HG02885 (cell line): ENCODE data around the gene ELANE.
A peak's percentile ranks its signal among the peaks of the same experiment; 100 is the strongest.
"Not testable (repeated sequence)": the region's sequence is repeated elsewhere in the genome, so short reads cannot be mapped to it uniquely, and the experiment has no call there.

Experiments used
- ATAC-seq: cut with Tn5 transposase; IDR thresholded peaks from one replicate; pipeline ENCODE4 v1.9.1; 2021; ENCODE audit warnings: mild to moderate bottlenecking; ENCODE audit not compliant: unreplicated experiment, poor library complexity

ELANE gene

DNA sequence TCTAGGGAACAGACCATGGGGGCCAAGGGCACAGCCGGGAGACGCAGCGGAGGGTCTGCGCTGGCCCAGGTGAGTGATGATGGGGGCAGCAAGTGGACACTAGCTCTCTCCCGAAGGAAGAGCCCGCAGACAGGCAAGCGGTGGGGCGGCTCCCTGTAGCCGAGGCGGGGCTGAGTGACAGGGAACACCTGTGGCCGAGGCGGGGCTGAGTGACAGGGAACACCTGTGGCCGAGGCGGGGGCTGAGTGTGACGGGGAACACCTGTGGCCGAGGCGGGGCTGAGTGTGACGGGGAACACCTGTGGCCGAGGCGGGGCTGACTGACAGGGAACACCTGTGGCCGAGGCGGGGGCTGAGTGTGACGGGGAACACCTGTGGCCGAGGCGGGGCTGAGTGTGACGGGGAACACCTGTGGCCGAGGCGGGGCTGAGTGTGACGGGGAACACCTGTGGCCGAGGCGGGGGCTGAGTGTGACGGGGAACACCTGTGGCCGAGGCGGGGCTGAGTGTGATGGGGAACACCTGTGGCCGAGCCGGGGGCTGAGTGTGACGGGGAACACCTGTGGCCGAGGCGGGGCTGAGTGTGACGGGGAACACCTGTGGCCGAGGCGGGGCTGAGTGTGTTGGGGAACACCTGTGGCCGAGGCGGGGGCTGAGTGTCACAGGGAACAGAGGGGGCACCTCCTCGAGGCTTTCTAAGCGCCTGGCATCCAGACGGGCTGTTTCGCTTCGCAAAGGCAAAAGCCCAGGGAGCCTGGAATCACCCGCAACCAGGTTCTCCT lies 39.5 kb downstream of the ELANE start:
- not testable (repeated sequence) for ATAC-seq

DNA sequence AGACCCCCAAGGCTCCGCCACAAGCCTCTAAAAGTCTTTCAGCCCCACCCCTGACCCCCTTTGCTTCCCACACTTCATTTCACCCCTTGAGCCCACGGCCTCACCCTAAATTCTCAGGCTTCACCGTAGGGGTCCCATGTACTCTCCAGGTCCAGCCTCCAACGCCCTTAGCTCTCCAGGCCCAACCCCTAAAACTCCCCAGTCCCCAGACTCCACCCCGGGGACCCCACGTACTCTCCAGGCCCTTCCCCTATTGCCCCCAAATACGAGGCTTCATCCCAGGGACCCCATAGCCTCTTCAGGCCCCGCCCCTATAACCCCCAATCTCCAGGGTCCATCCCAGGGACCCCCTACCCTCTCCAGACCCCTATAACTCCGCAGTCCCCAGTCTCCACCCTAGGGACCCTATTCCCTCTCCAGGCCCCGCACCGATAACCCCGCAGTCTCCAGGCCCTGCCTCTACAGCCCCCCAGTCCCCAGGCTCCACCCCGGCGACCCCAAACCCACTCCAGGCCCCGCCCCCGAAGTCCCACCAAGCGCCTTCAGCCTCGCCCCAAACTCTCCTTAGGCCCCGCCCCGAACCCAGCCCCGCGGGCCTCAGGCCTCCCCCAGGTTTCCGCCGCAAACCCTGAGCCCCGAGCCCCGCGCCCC lies 40.3 kb downstream of the ELANE start:
- ATAC-seq, result no peak

DNA sequence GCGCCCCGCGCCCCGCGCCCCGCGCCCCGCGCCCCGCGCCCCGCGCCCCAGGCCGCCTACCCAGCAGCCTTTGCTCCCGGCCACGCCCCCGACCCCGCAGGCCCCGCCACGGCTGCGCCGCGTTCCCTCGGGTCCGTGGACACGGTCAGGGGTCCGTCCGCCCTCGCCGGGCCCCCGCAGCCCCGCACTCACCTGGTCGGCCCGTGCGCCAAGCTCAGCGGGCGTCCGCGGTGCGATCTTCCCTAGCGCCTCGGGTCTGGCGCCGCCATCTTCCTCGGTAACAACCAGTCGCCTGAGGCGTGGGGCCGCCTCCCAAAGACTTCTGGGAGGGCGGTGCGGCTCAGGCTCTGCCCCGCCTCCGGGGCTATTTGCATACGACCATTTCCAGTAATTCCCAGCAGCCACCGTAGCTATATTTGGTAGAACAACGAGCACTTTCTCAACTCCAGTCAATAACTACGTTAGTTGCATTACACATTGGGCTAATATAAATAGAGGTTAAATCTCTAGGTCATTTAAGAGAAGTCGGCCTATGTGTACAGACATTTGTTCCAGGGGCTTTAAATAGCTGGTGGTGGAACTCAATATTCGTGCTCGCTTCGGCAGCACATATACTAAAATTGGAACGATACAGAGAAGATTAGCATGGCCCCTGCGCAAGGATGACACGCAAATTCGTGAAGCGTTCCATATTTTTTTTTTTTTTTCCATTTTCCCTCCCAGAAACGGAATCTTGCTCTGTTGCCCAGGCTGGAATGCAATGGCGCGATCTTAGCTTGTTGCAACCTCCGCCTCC lies 41.0 kb downstream of the ELANE start, which contains the start of the genes MED16 and RNU6-9:
MED16 (minus strand) TSS at position 294 of the 796 bp plus-strand sequence. CDS start 2,056 bp downstream, outside the sequence.
RNU6-9 (plus strand) TSS at position 591 of the 796 bp plus-strand sequence.
- peak; percentile 80 for ATAC-seq

DNA sequence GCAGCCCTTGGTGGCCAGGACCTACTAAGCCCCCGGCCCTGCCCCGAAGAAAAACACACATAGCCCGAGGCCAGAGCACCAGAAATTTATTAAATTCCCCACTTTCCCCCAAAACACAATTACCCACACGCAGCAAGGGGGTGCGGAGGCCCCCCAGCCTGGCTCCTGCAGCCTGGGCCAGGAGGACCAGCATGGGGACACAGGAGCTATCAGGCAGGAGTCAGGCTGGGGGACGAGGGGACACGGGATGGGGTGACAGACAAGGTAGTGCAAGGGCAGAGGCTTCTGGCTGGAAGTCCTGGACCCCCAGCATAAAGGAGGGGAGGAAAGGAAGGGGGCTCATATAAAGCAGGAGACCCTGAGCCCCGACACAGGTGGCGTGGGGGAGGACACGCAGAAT lies 44.3 kb downstream of the ELANE start:
- ATAC-seq, result no peak

DNA sequence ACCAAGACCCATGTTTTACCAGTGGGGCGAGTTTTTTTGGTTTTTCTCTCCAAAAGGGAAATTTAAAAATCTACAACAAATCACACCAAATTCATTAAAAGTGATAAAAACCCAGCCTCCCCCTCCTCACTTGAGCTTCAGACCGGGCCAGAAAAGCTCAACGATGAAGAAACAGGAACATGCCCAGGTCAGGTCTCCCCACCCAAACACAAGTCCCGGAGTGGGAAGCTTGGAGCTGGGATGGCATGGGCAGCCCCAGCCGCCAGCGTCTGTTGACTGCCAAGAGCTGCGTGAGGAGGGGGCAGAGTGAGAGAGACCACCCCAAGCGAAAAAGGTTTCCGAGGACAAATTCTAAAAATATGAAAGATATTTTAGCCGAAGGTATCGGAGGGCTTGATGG lies 44.9 kb downstream of the ELANE start:
- no peak for ATAC-seq

DNA sequence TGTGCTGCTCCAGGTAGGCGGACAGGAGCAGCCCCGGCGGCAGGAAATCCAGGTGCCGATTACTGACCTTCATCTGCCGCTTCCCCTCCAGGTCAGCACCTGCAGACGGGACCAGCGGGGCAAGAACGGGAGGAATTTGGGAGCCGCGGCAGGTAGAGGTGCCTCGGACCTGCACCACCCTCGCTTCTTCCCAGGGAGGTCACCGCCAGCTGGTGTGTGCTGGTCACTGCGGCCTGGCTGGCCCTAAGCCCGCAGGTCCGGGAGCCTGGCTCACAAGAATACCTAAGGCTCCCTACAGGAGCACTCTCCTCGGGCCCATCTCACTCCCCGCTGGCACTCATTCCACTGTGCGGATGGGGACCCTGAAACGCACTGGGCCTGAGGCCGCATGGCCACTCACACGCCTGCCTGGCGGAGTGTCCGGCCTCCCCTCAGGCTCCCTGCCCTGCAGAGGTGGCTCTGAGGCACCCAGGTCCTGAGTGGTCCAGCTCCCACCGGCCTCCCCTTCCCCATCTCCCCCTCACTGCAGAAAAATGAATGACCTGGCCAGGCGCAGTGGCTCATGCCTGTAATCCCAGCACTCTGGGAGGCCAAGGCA lies 45.4 kb downstream of the ELANE start:
- no peak for ATAC-seq

DNA sequence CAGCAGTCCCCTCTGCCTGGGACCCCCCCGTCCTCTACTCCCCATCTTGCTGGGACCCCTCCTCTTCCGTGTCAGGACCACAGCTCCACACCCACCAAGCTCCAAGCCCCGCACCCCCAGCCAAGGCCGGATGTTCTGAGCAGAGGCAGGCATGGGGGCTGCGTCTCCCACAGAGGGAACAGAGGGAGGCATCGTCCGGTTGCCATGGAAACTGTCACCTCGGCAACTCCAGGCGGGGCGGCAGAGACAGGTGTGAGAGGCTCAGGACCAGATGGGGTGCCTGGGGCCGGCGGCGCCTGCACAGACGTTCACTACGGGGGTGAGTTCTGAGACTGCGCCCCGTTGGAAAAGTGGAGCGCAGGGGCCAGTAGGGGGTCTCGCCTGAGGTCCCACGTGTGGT lies 46.6 kb downstream of the ELANE start:
- ATAC-seq, result no peak

DNA sequence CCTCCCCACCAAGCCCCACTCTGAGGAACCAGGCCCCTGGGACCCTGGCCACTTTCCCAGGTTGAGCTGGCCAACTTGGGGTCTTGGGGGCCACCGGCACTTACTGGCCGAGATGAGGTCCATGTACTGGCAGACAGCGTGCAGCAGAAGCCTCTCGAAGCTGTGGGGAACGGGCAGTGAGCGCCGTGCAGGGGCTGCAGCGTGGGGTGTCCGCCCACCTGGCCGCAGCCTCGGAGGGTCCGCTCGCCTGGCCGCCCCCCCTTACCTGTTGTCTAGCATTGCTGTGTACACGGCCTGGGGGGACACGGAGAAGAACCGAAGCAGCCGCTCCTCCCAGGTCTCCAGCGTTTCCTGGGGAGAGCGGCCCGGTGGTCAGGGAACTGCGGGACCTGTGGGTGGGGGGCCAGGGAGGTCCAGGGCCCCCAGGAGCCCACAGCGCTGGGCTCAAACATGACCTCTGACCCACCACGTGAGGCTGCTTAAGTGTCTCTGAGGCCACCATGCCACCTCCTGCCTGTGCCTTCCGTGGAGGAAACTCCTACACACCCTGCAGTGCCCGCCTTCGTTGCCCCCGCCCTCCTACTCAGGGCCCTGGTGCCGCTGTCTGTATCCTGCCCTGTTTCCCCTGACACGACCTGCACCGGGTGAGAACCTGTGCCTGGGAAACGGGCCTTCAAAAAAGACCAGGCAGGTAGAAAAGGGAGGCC lies 47.4 kb downstream of the ELANE start:
- no peak for ATAC-seq

DNA sequence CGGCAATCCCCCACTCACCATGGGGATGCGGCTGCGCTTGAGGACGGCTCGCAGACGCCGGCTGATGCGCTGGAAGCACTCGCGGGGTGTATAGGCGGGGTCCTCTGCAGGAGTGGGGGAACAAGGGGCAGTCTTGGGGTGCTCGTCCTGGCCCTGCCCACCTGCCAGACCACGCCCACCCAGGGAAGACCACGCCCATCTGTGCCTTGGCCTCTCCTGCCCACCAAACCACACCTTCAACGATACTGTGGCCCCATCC lies 47.9 kb downstream of the ELANE start:
- no peak for ATAC-seq

DNA sequence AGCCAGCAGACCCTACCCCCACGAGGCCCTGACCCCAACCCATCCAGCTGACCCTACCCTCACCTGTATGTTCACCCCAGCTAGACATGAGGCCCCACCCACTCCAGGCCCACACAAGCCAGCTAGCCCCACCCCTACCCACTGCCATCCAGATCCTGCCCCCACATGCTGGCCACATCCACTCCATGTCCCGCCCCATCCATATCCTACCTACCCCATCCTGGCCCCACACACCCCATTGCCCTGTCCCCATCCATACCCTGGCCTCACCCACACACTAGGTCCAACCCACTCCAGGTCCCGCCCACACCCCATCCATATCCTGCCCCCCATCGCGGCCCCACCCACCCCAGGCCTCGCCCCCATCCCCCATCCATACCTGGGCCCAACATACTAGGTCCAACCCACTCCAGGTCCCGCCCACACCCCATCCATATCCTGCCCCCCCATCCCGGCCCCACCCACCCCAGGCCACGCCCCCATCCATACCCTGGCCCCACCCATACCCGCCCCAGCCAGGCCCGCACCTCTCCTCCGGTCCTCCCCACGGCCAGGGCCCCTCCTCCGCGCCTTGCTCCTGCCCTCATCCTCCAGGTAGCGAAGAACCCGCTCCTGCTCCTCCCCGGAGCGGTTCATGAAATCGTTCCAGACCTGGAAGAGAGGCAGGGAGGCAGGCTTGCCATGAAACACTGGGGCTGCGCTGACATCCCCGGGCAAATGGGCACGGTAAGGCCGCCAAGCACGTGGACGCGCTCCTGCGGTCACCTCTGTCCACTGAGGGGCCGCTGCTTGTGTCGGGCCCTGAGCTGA lies 48.4 kb downstream of the ELANE start:
- no peak for ATAC-seq

DNA sequence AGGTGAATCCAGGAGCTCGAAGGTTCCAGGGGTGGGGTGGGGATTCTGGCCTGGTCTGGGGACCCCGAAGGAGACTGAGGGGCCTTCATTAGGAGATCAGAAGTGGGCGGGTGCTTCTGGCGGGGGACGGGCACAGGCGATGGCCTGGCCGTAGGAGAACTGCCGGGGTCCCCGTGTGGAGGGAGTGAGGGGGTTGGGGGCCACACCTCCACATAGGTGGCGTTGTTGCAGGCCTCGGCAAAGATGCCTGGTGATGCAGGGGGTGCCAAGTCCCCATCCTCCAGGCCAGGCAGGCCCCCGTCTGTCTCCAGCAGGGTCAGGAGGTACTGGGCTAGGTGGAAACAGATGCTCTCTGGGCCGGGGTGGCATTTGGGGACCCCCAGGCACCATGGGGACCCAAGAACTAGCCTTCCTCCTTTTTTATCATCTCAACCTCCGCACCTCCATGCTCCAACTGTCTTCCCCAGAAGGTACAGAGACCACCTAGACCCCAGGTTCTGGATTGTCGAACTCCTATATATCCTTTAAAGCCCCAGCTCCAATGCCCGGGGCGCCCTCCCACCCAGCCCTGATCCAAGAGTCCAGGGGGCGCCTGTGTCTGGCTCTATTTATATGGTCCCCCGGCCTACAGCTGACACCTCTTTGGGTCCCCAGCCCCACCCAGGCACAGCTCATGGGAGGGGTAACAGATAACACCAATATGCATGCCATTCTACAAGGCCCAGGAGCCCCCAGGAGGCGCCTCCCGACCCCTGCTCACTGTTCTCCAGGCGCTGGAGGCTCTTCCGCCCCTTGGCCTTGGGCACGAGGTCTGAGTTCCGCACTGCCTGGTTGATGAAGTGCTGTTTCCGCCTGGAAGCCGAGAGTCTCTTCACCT lies 49.4 kb downstream of the ELANE start:
- no peak for ATAC-seq

DNA sequence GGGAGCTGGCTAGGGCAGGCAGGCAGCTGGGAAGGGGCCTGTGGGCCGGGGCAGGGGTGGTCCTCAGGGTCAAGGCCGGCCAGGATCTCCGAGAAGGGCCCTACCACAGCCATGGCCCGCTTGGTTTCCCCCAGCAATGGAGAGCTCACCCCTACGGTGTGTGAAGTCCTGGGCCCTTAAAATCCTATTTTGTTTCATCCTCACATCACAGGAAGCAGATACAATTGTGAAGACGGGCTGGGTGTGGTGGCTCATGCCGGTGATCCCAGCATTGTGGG lies 49.9 kb downstream of the ELANE start:
- ATAC-seq, result no peak

DNA sequence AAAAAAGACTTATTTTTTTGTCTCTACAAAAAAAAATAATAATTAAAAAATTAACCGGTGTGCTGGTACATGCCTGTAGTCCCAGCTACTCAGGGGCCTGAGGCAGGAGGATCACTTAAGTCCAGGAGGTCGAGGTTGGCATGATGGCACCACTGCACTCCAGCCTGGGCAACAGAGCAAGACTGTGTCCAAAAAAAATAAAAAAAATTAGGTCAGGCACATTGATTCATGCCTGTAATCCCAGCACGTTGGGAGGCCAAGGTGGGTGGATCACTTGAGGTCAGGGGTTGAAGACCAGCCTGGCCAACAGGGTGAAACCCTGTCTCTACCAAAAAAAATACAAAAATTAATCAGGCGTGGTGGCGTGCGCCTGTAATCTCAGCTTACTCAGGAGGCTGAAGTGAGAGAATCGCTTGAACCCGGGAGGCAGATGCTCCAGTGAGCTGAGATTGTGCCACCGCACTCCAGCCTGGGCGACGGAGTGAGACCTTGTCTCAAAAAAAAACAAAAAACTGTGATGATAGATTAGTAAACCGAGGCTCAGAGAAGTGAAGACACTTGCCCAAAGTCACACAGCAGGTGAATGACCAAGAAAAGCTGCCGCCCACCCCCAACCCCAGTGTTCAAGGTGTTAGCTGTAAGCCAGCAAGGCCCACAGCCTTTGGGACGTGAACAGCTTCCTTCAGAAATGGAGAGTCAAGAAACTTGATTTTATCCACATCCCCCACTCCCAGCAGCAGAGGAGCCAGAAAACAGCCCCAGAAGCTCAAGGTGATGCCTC lies 50.5 kb downstream of the ELANE start:
- no peak for ATAC-seq

DNA sequence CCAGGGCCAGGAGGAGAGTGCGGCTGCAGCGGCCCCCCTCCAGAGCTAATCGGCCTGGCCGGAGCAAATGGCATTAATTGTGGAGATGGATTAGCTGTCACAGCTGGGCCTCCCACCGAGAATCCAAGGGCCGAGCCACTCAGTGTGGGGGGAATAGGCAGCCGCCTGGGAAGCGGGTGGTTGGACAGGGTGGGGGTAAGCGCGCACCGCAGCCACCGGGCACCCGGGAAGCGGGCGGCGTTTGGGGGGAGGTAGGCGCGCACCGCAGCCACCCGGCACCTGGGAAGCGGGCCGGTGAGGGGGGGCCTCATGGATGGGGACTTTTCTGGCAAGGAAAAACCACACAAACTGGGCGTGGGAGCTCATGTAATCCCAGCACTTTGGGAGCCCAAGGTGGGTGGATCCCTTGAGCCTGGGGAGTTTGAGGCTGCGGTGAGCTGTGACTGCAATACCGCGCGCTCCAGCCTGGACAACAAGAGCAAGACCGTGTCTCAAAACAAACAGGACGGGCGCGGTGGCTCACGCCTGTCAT lies 51.2 kb downstream of the ELANE start:
- ATAC-seq, result no peak

DNA sequence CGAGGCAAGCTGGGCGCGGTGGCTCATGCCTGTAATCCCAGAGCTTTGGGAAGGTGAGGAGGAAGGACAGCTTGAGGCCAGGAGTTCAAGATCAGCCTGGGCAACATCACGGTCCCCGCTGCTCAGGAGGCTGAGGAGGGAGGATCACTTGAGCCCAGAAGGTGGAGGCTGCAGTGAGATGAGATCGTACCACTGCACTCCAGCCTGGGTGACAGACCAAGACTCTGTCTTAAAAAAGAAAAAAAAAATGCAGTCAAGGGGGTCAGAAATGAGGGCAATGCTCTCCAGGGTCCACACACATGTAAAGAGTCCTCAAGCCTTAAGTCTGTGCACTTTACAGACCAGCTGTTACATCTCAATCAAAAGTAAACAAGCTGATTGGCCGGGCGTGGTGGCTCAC lies 52.4 kb downstream of the ELANE start:
- ATAC-seq, result no peak
